ENCODE data around the gene ELANE. TPM values are rescaled to one million over a fixed set of nuclear protein-coding genes. Genes with fewer than 3 reads are reported as not detected.

Gene ELANE
- total RNA-seq, 1 donor from 2014 or later: not detected

DNA sequence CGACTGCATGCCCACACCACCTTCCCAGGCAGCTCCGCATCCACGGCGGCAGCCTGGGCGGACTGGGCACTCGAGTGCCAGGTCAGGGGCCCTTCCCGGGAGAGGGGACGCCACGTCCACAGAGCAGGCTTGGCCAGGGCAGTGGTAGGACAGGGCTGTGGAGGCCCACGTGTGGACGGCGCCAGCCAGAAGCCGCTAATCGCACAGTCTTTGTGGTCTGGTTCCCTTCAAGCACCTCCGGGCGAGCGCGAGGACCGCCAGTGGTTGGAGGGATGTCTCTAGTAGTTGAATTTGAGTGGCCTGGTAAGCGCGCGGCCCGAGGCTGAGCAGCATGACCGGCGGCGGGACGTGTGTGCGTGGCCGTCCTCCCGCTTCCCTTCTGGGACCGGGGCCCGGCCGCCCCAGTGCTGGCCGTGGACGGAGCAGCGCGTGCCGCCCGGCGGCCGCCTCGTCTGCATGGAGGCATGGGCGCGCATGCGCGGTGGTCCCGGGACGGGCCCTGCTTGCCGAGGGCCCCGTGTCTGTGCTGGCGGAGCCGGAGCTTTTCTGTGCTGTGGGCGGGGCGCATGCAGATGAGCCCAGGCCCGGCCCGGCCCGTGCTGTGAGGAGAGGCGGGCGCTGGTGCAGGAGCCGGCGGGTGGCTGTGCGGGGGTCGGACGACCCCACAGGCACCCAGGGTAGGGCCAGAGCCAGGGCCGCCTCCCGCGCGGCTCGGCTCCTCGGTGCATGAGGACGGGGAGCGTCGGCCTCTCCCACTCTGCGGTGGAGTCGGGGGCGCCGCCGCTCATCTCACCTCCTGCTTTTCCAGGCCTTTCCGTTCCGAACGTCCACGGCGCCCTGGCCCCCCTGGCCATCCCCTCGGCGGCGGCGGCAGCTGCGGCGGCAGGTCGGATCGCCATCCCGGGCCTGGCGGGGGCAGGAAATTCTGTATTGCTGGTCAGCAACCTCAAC, 46.2 kb upstream of the ELANE start:
- no peak for DNase-seq (ENCODE audit: low read depth)
- H3K4me3 ChIP-seq (ENCODE audit: low read depth, low read length): no peak overlapping the region
- no peak for TF ChIP-seq CTCF (conservative IDR thresholded peaks at IDR 0.05; ENCODE audit: low read depth, low read length)

DNA sequence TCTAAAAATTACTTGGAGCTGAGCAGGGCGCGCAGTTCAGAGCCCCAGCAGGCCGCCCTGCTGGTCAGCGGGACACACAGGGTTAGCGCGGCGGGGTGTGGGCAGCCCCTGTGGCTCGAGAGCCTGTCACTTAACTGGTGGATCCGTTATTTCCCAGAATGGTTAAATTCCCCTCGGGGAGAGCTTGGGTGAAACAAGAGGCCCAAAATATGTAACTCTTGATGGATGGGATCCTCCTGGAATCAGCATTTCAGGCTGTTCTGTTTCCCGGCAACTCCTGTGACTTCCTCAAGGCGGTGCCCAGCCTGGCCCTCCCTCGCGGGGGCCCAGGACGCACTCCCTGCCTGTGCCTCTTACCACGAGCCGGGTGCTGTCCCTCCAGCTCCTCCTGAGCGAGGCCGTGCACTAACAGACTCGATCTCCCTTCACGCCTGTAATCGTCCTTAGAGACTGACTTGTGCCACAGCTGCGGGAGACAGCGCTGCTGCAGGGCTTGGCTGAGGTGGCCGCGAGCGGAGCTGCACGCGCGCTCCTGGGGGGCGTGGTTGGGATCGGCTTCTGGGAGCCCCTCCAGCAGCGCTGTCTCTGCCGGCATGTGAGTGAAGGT, 45.2 kb upstream of the ELANE start:
- H3K4me3 ChIP-seq (ENCODE audit: low read depth, low read length): no peak overlapping the region
- no peak for DNase-seq (ENCODE audit: low read depth)
- TF ChIP-seq CTCF (conservative IDR thresholded peaks at IDR 0.05; ENCODE audit: low read depth, low read length): no peak

DNA sequence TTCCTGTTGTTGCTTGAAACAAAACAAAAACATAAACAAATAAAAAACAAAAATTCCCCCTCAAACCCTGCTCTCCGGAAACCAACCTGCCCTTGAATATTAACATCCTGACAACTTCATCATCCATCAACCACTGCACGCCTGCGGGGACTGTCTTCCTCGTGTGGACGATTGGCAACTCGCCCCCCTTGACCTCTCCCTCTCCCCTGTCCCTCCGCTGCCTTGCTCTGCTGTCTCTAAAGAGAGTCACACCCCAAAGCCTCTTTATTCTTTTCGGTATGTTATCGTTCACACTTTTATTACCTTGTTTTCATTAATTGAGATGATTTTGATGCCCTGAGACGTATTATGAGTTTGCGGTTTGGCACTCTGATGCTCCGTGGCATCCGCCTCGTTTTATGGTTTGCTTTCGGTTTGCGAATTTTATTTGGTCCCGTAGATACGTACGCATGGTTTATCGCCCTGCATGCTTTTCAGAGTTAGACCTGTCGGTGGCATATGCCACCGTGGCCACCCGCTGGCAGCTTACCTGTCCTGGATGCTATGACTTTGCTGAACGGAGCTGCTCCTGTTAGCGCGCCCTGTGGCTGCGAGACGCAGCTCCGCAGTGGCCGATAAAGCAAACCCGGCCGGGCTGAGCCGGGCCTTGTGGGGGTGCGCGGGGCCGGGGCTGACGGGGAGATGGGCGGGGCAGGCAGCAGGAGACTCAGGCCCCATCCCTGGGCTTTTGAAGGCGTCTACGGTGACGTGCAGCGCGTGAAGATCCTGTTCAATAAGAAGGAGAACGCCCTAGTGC, 44.3 kb upstream of the ELANE start:
- H3K4me3 ChIP-seq (ENCODE audit: low read depth, low read length): no peak overlapping the region
- no peak for DNase-seq (ENCODE audit: low read depth)
- no peak for TF ChIP-seq CTCF (conservative IDR thresholded peaks at IDR 0.05; ENCODE audit: low read depth, low read length)

DNA sequence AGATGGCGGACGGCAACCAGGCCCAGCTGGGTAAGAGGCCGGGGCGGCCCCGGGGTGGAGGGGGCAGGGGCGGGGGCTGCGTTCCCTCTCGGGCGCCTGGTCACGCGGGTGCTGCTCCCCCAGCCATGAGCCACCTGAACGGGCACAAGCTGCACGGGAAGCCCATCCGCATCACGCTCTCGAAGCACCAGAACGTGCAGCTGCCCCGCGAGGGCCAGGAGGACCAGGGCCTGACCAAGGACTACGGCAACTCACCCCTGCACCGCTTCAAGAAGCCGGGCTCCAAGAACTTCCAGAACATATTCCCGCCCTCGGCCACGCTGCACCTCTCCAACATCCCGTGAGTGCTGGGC, 43.7 kb upstream of the ELANE start:
- DNase-seq (ENCODE audit: low read depth): no peak
- TF ChIP-seq CTCF (conservative IDR thresholded peaks at IDR 0.05; ENCODE audit: low read depth, low read length): no peak
- no peak overlapping the region for H3K4me3 ChIP-seq (ENCODE audit: low read depth, low read length)

DNA sequence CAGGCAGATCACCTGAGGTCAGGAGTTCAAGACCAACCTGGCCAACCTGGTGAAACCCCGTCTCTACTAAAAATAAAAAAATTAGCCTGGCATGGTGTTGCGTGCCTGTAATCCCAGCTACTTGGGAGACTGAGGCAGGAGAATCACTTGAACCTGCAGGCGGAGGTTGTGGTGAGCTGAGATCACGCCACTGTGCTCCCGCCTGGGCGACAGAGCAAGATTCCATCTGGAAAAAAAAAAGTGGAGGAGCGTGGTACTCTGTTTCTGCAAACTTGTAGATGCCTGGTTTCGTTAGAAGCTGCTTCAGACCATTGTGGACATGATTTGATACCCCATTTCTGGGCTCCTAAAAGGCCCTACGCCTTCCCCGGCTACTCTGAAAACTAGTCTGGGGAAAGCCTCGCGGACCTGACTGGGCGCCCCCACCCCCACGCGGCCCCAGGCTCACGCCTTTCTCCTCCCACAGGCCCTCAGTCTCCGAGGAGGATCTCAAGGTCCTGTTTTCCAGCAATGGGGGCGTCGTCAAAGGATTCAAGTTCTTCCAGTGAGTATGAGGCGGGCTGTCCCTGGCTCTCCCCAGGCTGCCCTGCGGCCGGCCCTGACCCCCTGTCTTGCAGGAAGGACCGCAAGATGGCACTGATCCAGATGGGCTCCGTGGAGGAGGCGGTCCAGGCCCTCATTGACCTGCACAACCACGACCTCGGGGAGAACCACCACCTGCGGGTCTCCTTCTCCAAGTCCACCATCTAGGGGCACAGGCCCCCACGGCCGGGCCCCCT, 41.8 kb upstream of the ELANE start:
- no peak overlapping the region for H3K4me3 ChIP-seq (ENCODE audit: low read depth, low read length)
- TF ChIP-seq CTCF (conservative IDR thresholded peaks at IDR 0.05; ENCODE audit: low read depth, low read length): no peak
- DNase-seq (ENCODE audit: low read depth): no peak

GRCh38 chr19:810883-811489, 41.1 kb upstream of the ELANE start:
- no peak for DNase-seq (ENCODE audit: low read depth)
- no peak overlapping the region for H3K4me3 ChIP-seq (ENCODE audit: low read depth, low read length)
- TF ChIP-seq CTCF (conservative IDR thresholded peaks at IDR 0.05; ENCODE audit: low read depth, low read length): no peak

All from epithelial cell of proximal tubule (primary cell).